OCI-M1 (cell line): ENCODE results near the gene LAYN.

Source experiments
- DNase-seq: peaks from one replicate; lab custom pipeline; 2025; lab: John Stamatoyannopoulos, UW

Gene LAYN

GRCh38 chr11:111540114-111540936 is at the start of gene LAYN:
Gene LAYN, plus strand, starts transcription at chr11:111540720. Its CDS starts 124 bp downstream, at chr11:111540844.
- no peak for DNase-seq

GRCh38 chr11:111494040-111494439 is 46.5 kb upstream of the LAYN start:
- no peak for DNase-seq

GRCh38 chr11:111499483-111499882 is 41.0 kb upstream of the LAYN start:
- no peak for DNase-seq

GRCh38 chr11:111500481-111500880 is 40.0 kb upstream of the LAYN start:
- no peak for DNase-seq

GRCh38 chr11:111502611-111503010 is 37.9 kb upstream of the LAYN start:
- no peak for DNase-seq

GRCh38 chr11:111510311-111510710 is 30.2 kb upstream of the LAYN start:
- DNase-seq = no peak

GRCh38 chr11:111512296-111513239 is 28.0 kb upstream of the LAYN start, which contains the start of gene BTG4:
Gene BTG4, minus strand, starts transcription at chr11:111512386. Its CDS starts 13,610 bp downstream, at chr11:111498776.
- DNase-seq = no peak

GRCh38 chr11:111513240-111513605 is 27.3 kb upstream of the LAYN start:
- no peak for DNase-seq

- DNase-seq = no peak
Observed at GRCh38 chr11:111514216-111515031, 26.1 kb upstream of the LAYN start, which contains the start of gene HOATZ. Gene HOATZ, plus strand, starts transcription at chr11:111514778. Its CDS starts 7 bp downstream, at chr11:111514785.

GRCh38 chr11:111515591-111515990 is 24.9 kb upstream of the LAYN start:
- DNase-seq = no peak

GRCh38 chr11:111518668-111519067 is 21.9 kb upstream of the LAYN start:
- DNase-seq = no peak

GRCh38 chr11:111520560-111520959 is 20.0 kb upstream of the LAYN start:
- DNase-seq = no peak

- DNase-seq = no peak
Observed at GRCh38 chr11:111521135-111521534, 19.4 kb upstream of the LAYN start.

GRCh38 chr11:111522426-111522825 is 18.1 kb upstream of the LAYN start:
- no peak for DNase-seq

- no peak for DNase-seq
Observed at GRCh38 chr11:111523343-111523742, 17.2 kb upstream of the LAYN start.

GRCh38 chr11:111524056-111524455 is 16.5 kb upstream of the LAYN start:
- DNase-seq = no peak

GRCh38 chr11:111525456-111525855 is 15.1 kb upstream of the LAYN start:
- DNase-seq = no peak

GRCh38 chr11:111526501-111526900 is 14.0 kb upstream of the LAYN start:
- no peak for DNase-seq

- DNase-seq = no peak
Observed at GRCh38 chr11:111527279-111527678, 13.2 kb upstream of the LAYN start.

- DNase-seq = peak; percentile 58
Observed at GRCh38 chr11:111528557-111528956, 12.0 kb upstream of the LAYN start.

- DNase-seq = peak; percentile 32
Observed at GRCh38 chr11:111530091-111530490, 10.4 kb upstream of the LAYN start.

GRCh38 chr11:111531136-111531535 is 9.4 kb upstream of the LAYN start:
- no peak for DNase-seq
